SK-N-SH (cell line): ENCODE data around the gene RCOR1.

Experiments used
- EZH2phosphoT487 ChIP-seq: fragments of 200-600 bp; sonication (generic); IDR thresholded peaks from 2 replicates; pipeline ENCODE4 v1.6.1; 2017; ENCODE audit warnings: low read depth, mixed run types, mild to moderate bottlenecking, antibody characterized with exemption, moderate library complexity, borderline replicate concordance
- JUND ChIP-seq: IDR thresholded peaks from 2 replicates; pipeline ENCODE4 v1.4.0; 2012
- POLR2AphosphoS5 ChIP-seq: IDR thresholded peaks from 2 replicates; pipeline ENCODE4 v1.6.1; 2012; ENCODE audit warnings: low read depth, low read length
- RAD21 ChIP-seq: IDR thresholded peaks from 2 replicates; pipeline ENCODE4 v1.6.1; 2012; ENCODE audit warnings: mild to moderate bottlenecking, low read length
- RXRA ChIP-seq: IDR thresholded peaks from 2 replicates; pipeline ENCODE4 v1.4.0; 2012; ENCODE audit warnings: low read depth, mild to moderate bottlenecking, borderline replicate concordance
- TCF12 ChIP-seq: IDR thresholded peaks from 2 replicates; pipeline ENCODE4 v1.4.0; 2012
- YY1 ChIP-seq: IDR thresholded peaks from 2 replicates; pipeline ENCODE4 v1.4.0; 2012; ENCODE audit warnings: low read depth, mild to moderate bottlenecking
- TF ChIP-seq, protein P1 (sequence below): fragments of 200-600 bp; sonication (generic); IDR thresholded peaks from 2 replicates; pipeline ENCODE4 v1.6.1; 2017; ENCODE audit warnings: antibody characterized with exemption, mild to moderate bottlenecking, moderate library complexity
- TF ChIP-seq, protein P2 (sequence below): IDR thresholded peaks from 2 replicates; pipeline ENCODE4 v1.6.1; 2012; ENCODE audit warnings: mild to moderate bottlenecking, low read depth, low read length, moderate library complexity

DNA sequence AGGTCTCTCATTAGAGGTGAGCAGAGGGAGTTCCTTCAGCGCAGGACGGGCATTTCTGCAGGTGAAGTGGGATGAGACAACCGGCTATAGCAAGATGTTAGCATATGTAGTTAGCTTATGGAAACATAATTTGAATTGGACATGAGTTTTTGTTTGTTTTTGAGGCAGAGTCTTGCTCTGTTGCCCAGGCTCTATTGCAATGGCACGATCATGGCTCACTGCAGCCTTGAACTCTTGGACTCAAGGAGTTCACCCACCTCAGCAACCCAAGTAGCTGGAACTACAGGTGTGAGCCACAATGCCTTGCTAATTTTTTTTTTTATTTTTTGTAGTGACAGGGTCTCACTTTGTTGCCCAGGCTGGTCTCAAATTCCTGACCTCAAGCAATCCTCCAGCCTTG, 69.2 kb downstream of the RCOR1 start:
- TF ChIP-seq YY1 (no peak), JUND (no peak), RXRA (no peak), POLR2AphosphoS5 (no peak), EZH2phosphoT487 (no peak), RAD21 (no peak), TCF12 (no peak)
- TF ChIP-seq, protein P1, sequence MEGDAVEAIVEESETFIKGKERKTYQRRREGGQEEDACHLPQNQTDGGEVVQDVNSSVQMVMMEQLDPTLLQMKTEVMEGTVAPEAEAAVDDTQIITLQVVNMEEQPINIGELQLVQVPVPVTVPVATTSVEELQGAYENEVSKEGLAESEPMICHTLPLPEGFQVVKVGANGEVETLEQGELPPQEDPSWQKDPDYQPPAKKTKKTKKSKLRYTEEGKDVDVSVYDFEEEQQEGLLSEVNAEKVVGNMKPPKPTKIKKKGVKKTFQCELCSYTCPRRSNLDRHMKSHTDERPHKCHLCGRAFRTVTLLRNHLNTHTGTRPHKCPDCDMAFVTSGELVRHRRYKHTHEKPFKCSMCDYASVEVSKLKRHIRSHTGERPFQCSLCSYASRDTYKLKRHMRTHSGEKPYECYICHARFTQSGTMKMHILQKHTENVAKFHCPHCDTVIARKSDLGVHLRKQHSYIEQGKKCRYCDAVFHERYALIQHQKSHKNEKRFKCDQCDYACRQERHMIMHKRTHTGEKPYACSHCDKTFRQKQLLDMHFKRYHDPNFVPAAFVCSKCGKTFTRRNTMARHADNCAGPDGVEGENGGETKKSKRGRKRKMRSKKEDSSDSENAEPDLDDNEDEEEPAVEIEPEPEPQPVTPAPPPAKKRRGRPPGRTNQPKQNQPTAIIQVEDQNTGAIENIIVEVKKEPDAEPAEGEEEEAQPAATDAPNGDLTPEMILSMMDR, result no peak
- TF ChIP-seq, protein P2, sequence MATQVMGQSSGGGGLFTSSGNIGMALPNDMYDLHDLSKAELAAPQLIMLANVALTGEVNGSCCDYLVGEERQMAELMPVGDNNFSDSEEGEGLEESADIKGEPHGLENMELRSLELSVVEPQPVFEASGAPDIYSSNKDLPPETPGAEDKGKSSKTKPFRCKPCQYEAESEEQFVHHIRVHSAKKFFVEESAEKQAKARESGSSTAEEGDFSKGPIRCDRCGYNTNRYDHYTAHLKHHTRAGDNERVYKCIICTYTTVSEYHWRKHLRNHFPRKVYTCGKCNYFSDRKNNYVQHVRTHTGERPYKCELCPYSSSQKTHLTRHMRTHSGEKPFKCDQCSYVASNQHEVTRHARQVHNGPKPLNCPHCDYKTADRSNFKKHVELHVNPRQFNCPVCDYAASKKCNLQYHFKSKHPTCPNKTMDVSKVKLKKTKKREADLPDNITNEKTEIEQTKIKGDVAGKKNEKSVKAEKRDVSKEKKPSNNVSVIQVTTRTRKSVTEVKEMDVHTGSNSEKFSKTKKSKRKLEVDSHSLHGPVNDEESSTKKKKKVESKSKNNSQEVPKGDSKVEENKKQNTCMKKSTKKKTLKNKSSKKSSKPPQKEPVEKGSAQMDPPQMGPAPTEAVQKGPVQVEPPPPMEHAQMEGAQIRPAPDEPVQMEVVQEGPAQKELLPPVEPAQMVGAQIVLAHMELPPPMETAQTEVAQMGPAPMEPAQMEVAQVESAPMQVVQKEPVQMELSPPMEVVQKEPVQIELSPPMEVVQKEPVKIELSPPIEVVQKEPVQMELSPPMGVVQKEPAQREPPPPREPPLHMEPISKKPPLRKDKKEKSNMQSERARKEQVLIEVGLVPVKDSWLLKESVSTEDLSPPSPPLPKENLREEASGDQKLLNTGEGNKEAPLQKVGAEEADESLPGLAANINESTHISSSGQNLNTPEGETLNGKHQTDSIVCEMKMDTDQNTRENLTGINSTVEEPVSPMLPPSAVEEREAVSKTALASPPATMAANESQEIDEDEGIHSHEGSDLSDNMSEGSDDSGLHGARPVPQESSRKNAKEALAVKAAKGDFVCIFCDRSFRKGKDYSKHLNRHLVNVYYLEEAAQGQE, result no peak
